ENCODE data around the gene ATAD3C. TPM values are rescaled to one million over a fixed set of nuclear protein-coding genes. Genes with fewer than 3 reads are reported as not detected.
"Not testable (repeated sequence)": the region's sequence is repeated elsewhere in the genome, so short reads cannot be mapped to it uniquely, and the experiment has no call there.

Gene ATAD3C
- total RNA-seq, 1 experiment from 2014 or later: 10.6 TPM

- ChIA-PET POLR2A (no interaction called here), CTCF (no interaction called here)
Measured at GRCh38 chr1:1463312-1463711, 13.8 kb downstream of the ATAD3C start.

GRCh38 chr1:1468196-1468985, 18.9 kb downstream of the ATAD3C start:
- H3K4me1 ChIP-seq (ENCODE audit: control insufficient read depth, insufficient read depth, low read length); BruUV-seq (replicated peaks); DNase-seq (ENCODE audit: low read depth, low spot score); H3K27me3 ChIP-seq (ENCODE audit: control insufficient read depth, insufficient read depth, low read length); ATAC-seq; H3K9me3 ChIP-seq (ENCODE audit: control insufficient read depth, insufficient read depth, low read depth, low read length); intact Hi-C loops (cut with micrococcal nuclease; ENCODE audit: unreplicated experiment); H3K36me3 ChIP-seq (ENCODE audit: control insufficient read depth, insufficient read depth, low read length); POLR2A ChIA-PET; H3K27ac ChIP-seq (ENCODE audit: low read length); H3K4me3 ChIP-seq (ENCODE audit: low read depth in 2 of 2, low read length in 2 of 2); in situ Hi-C loops (cut with HindIII; ENCODE audit: low pct_unique_long_range_greater_than_20kb, low sequenced_read_pairs): not testable (repeated sequence)
- CTCF ChIA-PET: interaction anchor here (1.2 kb wide), 1 partner anchor 96 kb away, joined by 3 read pairs; no protein-coding TSS in a partner anchor

More at GRCh38 chr1:1463312-1463711, 13.8 kb downstream of the ATAD3C start:
- no peaks in the 10 kb centered on the region for H3K9me3 ChIP-seq (ENCODE audit: control insufficient read depth, insufficient read depth, low read depth, low read length)
- no peaks in the 10 kb centered on the region for H3K4me1 ChIP-seq (ENCODE audit: control insufficient read depth, insufficient read depth, low read length)
- no peak for ATAC-seq
- in situ Hi-C loops (cut with HindIII; ENCODE audit: low pct_unique_long_range_greater_than_20kb, low sequenced_read_pairs) (no loop called here), intact Hi-C loops (cut with micrococcal nuclease; ENCODE audit: unreplicated experiment) (no loop called here)
- H3K4me3 ChIP-seq (ENCODE audit: low read depth in 2 of 2, low read length in 2 of 2): no peak overlapping the region
- no peak for DNase-seq (ENCODE audit: low read depth, low spot score)
- TF ChIP-seq REST (IDR thresholded peaks at IDR 0.05; ENCODE audit: insufficient read depth in 1 of 2, low read depth in 2 of 2, low read length in 1 of 2) (no peak), POLR2AphosphoS5 (IDR thresholded peaks at IDR 0.05; ENCODE audit: low read depth, low read length) (no peak), SIN3A (IDR thresholded peaks at IDR 0.05; ENCODE audit: borderline replicate concordance, insufficient read depth, low read depth, low read length) (no peak), TCF7L2 (IDR thresholded peaks at IDR 0.05; ENCODE audit: low read depth, low read length) (no peak), CTCF (IDR thresholded peaks at IDR 0.05) (no peak)
- H3K27me3 ChIP-seq (ENCODE audit: control insufficient read depth, insufficient read depth, low read length): no peaks in the 10 kb centered on the region
- H3K27ac ChIP-seq (ENCODE audit: low read length): no peak overlapping the region
- no peaks in the 10 kb centered on the region for H3K36me3 ChIP-seq (ENCODE audit: control insufficient read depth, insufficient read depth, low read length)
- no TSS peak for BruUV-seq (replicated peaks)

Data from Panc1 (cell line).